GM12878 (cell line): ENCODE results near the gene AKT1S1. TPM values are rescaled to one million over a fixed set of nuclear protein-coding genes. Genes with fewer than 3 reads are reported as not detected.

Experiments
- ATAC-seq: fragments of 200-7000 bp; cut with Tn5 transposase; 3 replicates; pipeline ENCODE4 v1.9.1; 2020; ENCODE audit warnings: mild to moderate bottlenecking, moderate library complexity
- BruUV-seq: library from RNA; stranded (reverse); fragments of 400-500 nt; replicated peaks from 2 replicates; lab custom pipeline; 2021; lab: Mats Ljungman, UMichigan
- CTCF ChIA-PET: fragments of 300-600 bp; sonication (Branson Sonifier 250); formaldehyde crosslinking; extraction: SDS; loops from one replicate; lab custom pipeline; 2021; ENCODE audit warnings: inconsistent platforms; lab: Yijun Ruan, JAX
- POLR2A ChIA-PET: fragments of 350-600 bp; formaldehyde crosslinking; extraction: SDS; loops from one replicate; lab custom pipeline; 2021; ENCODE audit warnings: inconsistent platforms; lab: Charles Lee
- RAD21 ChIA-PET: fragments of 300-600 bp; sonication (Branson Sonifier 250); formaldehyde crosslinking; loops from one replicate; lab custom pipeline; 2023; ENCODE audit warnings: antibody characterized with exemption; ENCODE audit not compliant: unreplicated experiment; lab: Charles Lee
- SMC1A ChIA-PET: fragments of 300-600 bp; sonication (Branson Sonifier 250); formaldehyde crosslinking; loops from one replicate; lab custom pipeline; 2023; ENCODE audit not compliant: unreplicated experiment, uncharacterized antibody; lab: Charles Lee
- DNase-seq: peaks from one replicate; pipeline ENCODE4 v3.0.0-alpha.2; 2011; ENCODE audit warnings: low read depth, low spot score
- FAIRE-seq: peaks from 3 replicates; lab custom pipeline; 2011; peaks lifted over from hg19 to GRCh38; lab: Jason Lieb, UNC
- H2AFZ ChIP-seq: 2 replicates; pipeline ENCODE4 v1.6.0; 2011; ENCODE audit warnings: low read depth, low read length, control low read depth; ENCODE audit not compliant: control insufficient read depth
- H3K27ac ChIP-seq: 2 replicates; pipeline ENCODE4 v1.5.1; 2011; ENCODE audit warnings: control low read depth; ENCODE audit not compliant: control insufficient read depth, insufficient read depth
- H3K27me3 ChIP-seq, 2 experiments: replicated peaks in 1 of 2; 2 replicates each; pipeline versions ENCODE4 v1.6.0 to v1.6.1; 2011; ENCODE audit warnings: low read length in 1 of 2; ENCODE audit not compliant: control insufficient read depth in 2 of 2, insufficient read depth in 2 of 2
- H3K36me3 ChIP-seq, 2 experiments: 2 replicates each; pipeline ENCODE4 v1.5.1; 2011; ENCODE audit warnings: low read length in 1 of 2; ENCODE audit not compliant: control insufficient read depth in 2 of 2, insufficient read depth in 2 of 2
- H3K4me1 ChIP-seq: 2 replicates; pipeline ENCODE4 v1.6.1; 2011; ENCODE audit warnings: mild to moderate bottlenecking, low read length, moderate library complexity, mixed read lengths; ENCODE audit not compliant: control insufficient read depth, insufficient read depth
- H3K4me2 ChIP-seq: 2 replicates; pipeline ENCODE4 v1.6.0; 2011; ENCODE audit warnings: control low read depth; ENCODE audit not compliant: control insufficient read depth, insufficient read depth
- H3K4me3 ChIP-seq: fragments of 200-600 bp; sonication (generic); 2 replicates; pipeline ENCODE4 v1.5.1; 2016
- H3K79me2 ChIP-seq: 2 replicates; pipeline ENCODE4 v1.6.0; 2011; ENCODE audit warnings: low read length; ENCODE audit not compliant: control insufficient read depth, insufficient read depth
- H3K9ac ChIP-seq: 2 replicates; pipeline ENCODE4 v1.8.0; 2011; ENCODE audit warnings: low read length, control low read depth, mixed read lengths; ENCODE audit not compliant: control insufficient read depth, insufficient read depth
- H3K9me3 ChIP-seq: replicated peaks from 3 replicates; pipeline ENCODE4 v1.5.1; 2011; ENCODE audit warnings: mild to moderate bottlenecking, low read length; ENCODE audit not compliant: control insufficient read depth, insufficient read depth
- H4K20me1 ChIP-seq: 2 replicates; pipeline ENCODE4 v1.6.0; 2011; ENCODE audit not compliant: control insufficient read depth, insufficient read depth
- BCLAF1 ChIP-seq: fragments of 450-650 bp; IDR thresholded peaks from 2 replicates; pipeline ENCODE4 v1.6.1; 2017; ENCODE audit warnings: antibody characterized with exemption, mild to moderate bottlenecking, moderate library complexity
- EGR1 ChIP-seq, 2 experiments: IDR thresholded peaks; 1 replicate in 1 of 2; 2 replicates in 1 of 2; pipeline ENCODE4 v1.6.1; 2011 to 2012; ENCODE audit warnings: low read depth in 2 of 2, low read length in 2 of 2, borderline replicate concordance in 1 of 2, mild to moderate bottlenecking in 1 of 2, moderate library complexity in 1 of 2
- ETV6 ChIP-seq, 2 experiments: fragments of 450-650 bp in 1 of 2; IDR thresholded peaks in 1 of 2; conservative IDR thresholded peaks in 1 of 2; 2 replicates each; pipeline ENCODE4 v1.6.1; 2014; ENCODE audit warnings: antibody characterized with exemption in 1 of 2, borderline replicate concordance in 1 of 2, low read depth in 1 of 2, mild to moderate bottlenecking in 1 of 2, moderate library complexity in 1 of 2
- HDGF ChIP-seq: fragments of 450-650 bp; IDR thresholded peaks from 2 replicates; pipeline ENCODE4 v1.6.1; 2016; ENCODE audit warnings: antibody characterized with exemption
- IKZF1 ChIP-seq: fragments of 450-650 bp; conservative IDR thresholded peaks from 2 replicates; pipeline ENCODE4 v1.6.1; 2017; ENCODE audit warnings: antibody characterized with exemption, mild to moderate bottlenecking
- IKZF2 ChIP-seq, 2 experiments: fragments of 450-650 bp; IDR thresholded peaks; 2 replicates each; pipeline ENCODE4 v1.6.1; 2017; ENCODE audit warnings: mild to moderate bottlenecking in 2 of 2, moderate library complexity in 2 of 2
- RCOR1 ChIP-seq: conservative IDR thresholded peaks from 2 replicates; pipeline ENCODE4 v1.6.1; 2012; ENCODE audit warnings: low read depth, low read length, improper control_type of control experiment
- STAT3 ChIP-seq: IDR thresholded peaks from 2 replicates; pipeline ENCODE4 v1.6.1; 2011; ENCODE audit warnings: low read depth, low read length, improper control_type of control experiment
- WGBS: methylation state at CpG from one replicate; pipeline ENCODE4 v1.1.6; 2016; ENCODE audit warnings: low lambda C conversion rate; ENCODE audit not compliant: insufficient replicate concordance, insufficient coverage; ENCODE audit errors: missing lambda C conversion rate; 5-methylcytosine and 5-hydroxymethylcytosine counted together
- in situ Hi-C: fragments of 300-500 bp; cut with MboI; formaldehyde crosslinking; loops from 9 replicates; pipeline ENCODE4 v1.14.3; 2018; ENCODE audit warnings: mixed read lengths
- intact Hi-C: fragments of 100-400 bp; cut with micrococcal nuclease; formaldehyde crosslinking; loops from one replicate; pipeline ENCODE4 v1.14.2; 2022; ENCODE audit not compliant: unreplicated experiment
- polyA plus RNA-seq, 11 experiments: library from polyadenylated mRNA; depleted of rRNA in 4 of 11; unstranded in 6 of 11; stranded (reverse) in 5 of 11; fragments of >200 nt; fragmentation: Nextera tagmentation in 4 of 11; fragmentation: Illumina TruSeq in 1 of 11; extraction: Ambion mirVana in 4 of 11; extraction: Trizol in 1 of 11; gene quantifications; 1 replicate in 1 of 11; 2 replicates in 10 of 11; pipeline versions ENCODE4 v1.2.1 to v1.2.3, GENCODE V29; 2011 to 2016; ENCODE audit warnings: inconsistent platforms in 2 of 11, missing spikeins in 2 of 11, low read depth in 1 of 11
- total RNA-seq, 4 experiments: library from RNA; depleted of rRNA in 3 of 4; stranded (reverse); fragments of >200 nt in 3 of 4; fragmentation: Illumina TruSeq in 1 of 4; extraction: Trizol in 1 of 4; gene quantifications; 2 replicates each; pipeline versions ENCODE4 v1.2.1 to v1.2.3, GENCODE V29; 2013 to 2021
- TF ChIP-seq, protein P1 (sequence below): IDR thresholded peaks from 2 replicates; pipeline ENCODE4 v1.6.1; 2012; ENCODE audit warnings: low read depth, low read length, improper control_type of control experiment
- TF ChIP-seq, protein P2 (sequence below): IDR thresholded peaks from 2 replicates; pipeline ENCODE4 v1.6.1; 2011; ENCODE audit warnings: mild to moderate bottlenecking, low read depth, low read length, moderate library complexity; ENCODE audit not compliant: insufficient replicate concordance

The AKT1S1 gene
- total and polyA plus RNA-seq, 10 of the 15 experiments (the other 5 are each of a cell fraction or from before 2014, with no cell fraction given) = 0.43 to 23.0 (median 12.3) TPM

GRCh38 chr19:49830766-49831165, 46.4 kb downstream of the AKT1S1 start (continued):
- TF ChIP-seq ETV6 (conservative IDR thresholded peaks at IDR 0.05 in 1 of 2, IDR thresholded peaks at IDR 0.05 in 1 of 2; ENCODE audit: borderline replicate concordance in 1 of 2, low read depth in 1 of 2) (no peak), IKZF2 (IDR thresholded peaks at IDR 0.05) (no peak), IKZF1 (no peak), HDGF (no peak), RCOR1 (no peak)
- TF ChIP-seq, protein P1, sequence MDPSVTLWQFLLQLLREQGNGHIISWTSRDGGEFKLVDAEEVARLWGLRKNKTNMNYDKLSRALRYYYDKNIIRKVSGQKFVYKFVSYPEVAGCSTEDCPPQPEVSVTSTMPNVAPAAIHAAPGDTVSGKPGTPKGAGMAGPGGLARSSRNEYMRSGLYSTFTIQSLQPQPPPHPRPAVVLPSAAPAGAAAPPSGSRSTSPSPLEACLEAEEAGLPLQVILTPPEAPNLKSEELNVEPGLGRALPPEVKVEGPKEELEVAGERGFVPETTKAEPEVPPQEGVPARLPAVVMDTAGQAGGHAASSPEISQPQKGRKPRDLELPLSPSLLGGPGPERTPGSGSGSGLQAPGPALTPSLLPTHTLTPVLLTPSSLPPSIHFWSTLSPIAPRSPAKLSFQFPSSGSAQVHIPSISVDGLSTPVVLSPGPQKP = no peak

GRCh38 chr19:49829721-49830120, 47.4 kb downstream of the AKT1S1 start:
- Histone ChIP-seq H2AFZ (no peak overlapping the region), H4K20me1 (peaks cover 3% of the 10 kb centered on the region), H3K27ac (no peak overlapping the region), H3K27me3 (no peaks in the 10 kb centered on the region), H3K79me2 (no peaks in the 10 kb centered on the region), H3K36me3 (peaks cover 12 to 24% of the 10 kb centered on the region in 2 experiments), H3K9me3 (no peaks in the 10 kb centered on the region), H3K4me2 (no peak overlapping the region), H3K4me1 (no peaks in the 10 kb centered on the region), H3K9ac (no peak overlapping the region), H3K4me3 (no peak overlapping the region)
- no TSS peak for BruUV-seq
- ChIA-PET SMC1A (no interaction called here), POLR2A (interaction anchor here (1.1 kb wide), 1 partner anchor 82 kb away, joined by 5 read pairs; no protein-coding TSS in a partner anchor), CTCF (no interaction called here), RAD21 (no interaction called here)
- TF ChIP-seq BCLAF1 = no peak
- no peak for TF ChIP-seq STAT3
- TF ChIP-seq EGR1 (IDR thresholded peaks at IDR 0.05; ENCODE audit: borderline replicate concordance in 1 of 2, low read depth in 2 of 2, low read length in 2 of 2) = no peak
- TF ChIP-seq, protein P2, sequence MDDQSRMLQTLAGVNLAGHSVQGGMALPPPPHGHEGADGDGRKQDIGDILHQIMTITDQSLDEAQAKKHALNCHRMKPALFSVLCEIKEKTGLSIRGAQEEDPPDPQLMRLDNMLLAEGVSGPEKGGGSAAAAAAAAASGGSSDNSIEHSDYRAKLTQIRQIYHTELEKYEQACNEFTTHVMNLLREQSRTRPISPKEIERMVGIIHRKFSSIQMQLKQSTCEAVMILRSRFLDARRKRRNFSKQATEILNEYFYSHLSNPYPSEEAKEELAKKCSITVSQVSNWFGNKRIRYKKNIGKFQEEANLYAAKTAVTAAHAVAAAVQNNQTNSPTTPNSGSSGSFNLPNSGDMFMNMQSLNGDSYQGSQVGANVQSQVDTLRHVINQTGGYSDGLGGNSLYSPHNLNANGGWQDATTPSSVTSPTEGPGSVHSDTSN = no peak
- intact Hi-C loops = no loop called here
- 80% methylated on average over 18 of the region's 18 CpGs for WGBS
- FAIRE-seq (no peak), ATAC-seq (no peak), DNase-seq (no peak)
- in situ Hi-C loops = no loop called here
